HEK293T (cell line): ENCODE results near the gene PEX6.
"Not testable (repeated sequence)": the region's sequence is repeated elsewhere in the genome, so short reads cannot be mapped to it uniquely, and the experiment has no call there.

Experiments
- CTCF ChIA-PET: fragments of 350-600 bp; formaldehyde crosslinking; extraction: SDS; loops from one replicate; lab custom pipeline; 2021; ENCODE audit warnings: antibody characterized with exemption, inconsistent platforms; lab: Yijun Ruan, JAX
- POLR2A ChIA-PET: fragments of 350-600 bp; formaldehyde crosslinking; extraction: SDS; loops from one replicate; lab custom pipeline; 2020; ENCODE audit warnings: antibody characterized with exemption, inconsistent platforms; lab: Yijun Ruan, JAX
- DNase-seq: peaks from one replicate; pipeline ENCODE4 v3.0.0; 2012; ENCODE audit warnings: mixed read lengths; ENCODE audit errors: extremely low spot score
- ARNT ChIP-seq: fragments of 450-650 bp; IDR thresholded peaks from 2 replicates; pipeline ENCODE4 v1.6.1; 2017; ENCODE audit warnings: mild to moderate bottlenecking
- BHLHE40 ChIP-seq: fragments of 450-650 bp; IDR thresholded peaks from 2 replicates; pipeline ENCODE4 v1.6.1; 2016; ENCODE audit warnings: mild to moderate bottlenecking, moderate library complexity, borderline replicate concordance
- CTBP1 ChIP-seq: fragments of 450-650 bp; IDR thresholded peaks from 2 replicates; pipeline ENCODE4 v1.6.1; 2016; ENCODE audit warnings: borderline replicate concordance
- ELF4 ChIP-seq: fragments of 450-650 bp; IDR thresholded peaks from 2 replicates; pipeline ENCODE4 v1.6.1; 2017; ENCODE audit warnings: antibody characterized with exemption
- FOXA1 ChIP-seq: fragments of 450-650 bp; IDR thresholded peaks from 2 replicates; pipeline ENCODE4 v1.6.1; 2016; ENCODE audit warnings: mild to moderate bottlenecking
- FOXK2 ChIP-seq: fragments of 450-650 bp; IDR thresholded peaks from 2 replicates; pipeline ENCODE4 v1.6.1; 2016; ENCODE audit warnings: mild to moderate bottlenecking
- FOXM1 ChIP-seq: fragments of 450-650 bp; IDR thresholded peaks from 2 replicates; pipeline ENCODE4 v1.6.1; 2017; ENCODE audit warnings: mild to moderate bottlenecking, borderline replicate concordance
- HDGF ChIP-seq: fragments of 450-650 bp; IDR thresholded peaks from 2 replicates; pipeline ENCODE4 v1.6.1; 2017; ENCODE audit warnings: antibody characterized with exemption, borderline replicate concordance
- L3MBTL2 ChIP-seq: fragments of 450-650 bp; conservative IDR thresholded peaks from 2 replicates; pipeline ENCODE4 v1.6.1; 2016; ENCODE audit warnings: mild to moderate bottlenecking
- LEF1 ChIP-seq: fragments of 450-650 bp; IDR thresholded peaks from 2 replicates; pipeline ENCODE4 v1.6.1; 2017; ENCODE audit warnings: mild to moderate bottlenecking, borderline replicate concordance
- NFRKB ChIP-seq: fragments of 450-650 bp; IDR thresholded peaks from 2 replicates; pipeline ENCODE4 v1.6.1; 2016; ENCODE audit warnings: mild to moderate bottlenecking, moderate library complexity
- PKNOX1 ChIP-seq: fragments of 450-650 bp; IDR thresholded peaks from 2 replicates; pipeline ENCODE4 v1.6.1; 2016
- SP1 ChIP-seq: fragments of 450-650 bp; IDR thresholded peaks from 2 replicates; pipeline ENCODE4 v1.6.1; 2017
- SUZ12 ChIP-seq: fragments of 450-650 bp; IDR thresholded peaks from 2 replicates; pipeline ENCODE4 v1.6.1; 2016; ENCODE audit warnings: mild to moderate bottlenecking
- TARDBP ChIP-seq: fragments of 450-650 bp; IDR thresholded peaks from 2 replicates; pipeline ENCODE4 v1.6.1; 2016
- ZNF384 ChIP-seq: fragments of 450-650 bp; IDR thresholded peaks from 2 replicates; pipeline ENCODE4 v1.6.1; 2016

The PEX6 gene

GRCh38 chr6:42962502-42963178 lies 16.3 kb downstream of the PEX6 start:
- POLR2A ChIA-PET, result no interaction called here
- TF ChIP-seq ARNT (no peak), ELF4 (no peak), FOXA1 (no peak)
- DNase-seq, result no peak
- CTCF ChIA-PET, result interaction anchor here (0.7 kb wide), 1 partner anchor 13 kb away, joined by 3 read pairs; no protein-coding TSS in a partner anchor

- no peak for TF ChIP-seq L3MBTL2
- TF ChIP-seq FOXK2, result no peak
- no peak for TF ChIP-seq ZNF384
- no peak for TF ChIP-seq CTBP1
- TF ChIP-seq FOXM1, result no peak
- no peak for TF ChIP-seq PKNOX1
- POLR2A ChIA-PET, result no interaction called here
- DNase-seq, result no peak
- CTCF ChIA-PET, result no interaction called here
Observed at GRCh38 chr6:42962096-42962495, 16.9 kb downstream of the PEX6 start.

DNA sequence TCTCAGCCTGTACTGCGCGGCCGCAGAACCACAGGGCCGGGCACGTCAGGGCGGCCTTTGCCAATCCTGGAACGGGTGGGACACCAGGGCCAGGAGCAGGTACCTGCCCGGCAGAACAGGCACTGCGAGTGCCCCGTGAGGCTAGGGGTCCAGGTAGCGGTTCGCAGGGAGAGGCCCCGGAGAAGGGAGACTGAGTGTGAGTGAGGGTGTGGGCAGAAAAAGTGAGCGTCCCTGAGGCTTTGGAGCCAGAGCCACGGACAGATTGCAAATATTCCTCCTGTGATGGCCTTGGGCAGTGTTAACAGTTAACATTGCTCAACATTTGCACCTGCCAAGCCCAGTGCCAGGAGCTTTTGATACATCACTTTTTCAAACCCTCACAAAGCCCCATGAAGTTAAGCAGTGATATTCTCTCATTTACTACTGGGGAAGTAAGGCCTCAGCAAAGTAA lies 17.9 kb downstream of the PEX6 start:
- TF ChIP-seq ELF4 (no peak), NFRKB (no peak), HDGF (no peak), ARNT (no peak), LEF1 (no peak), BHLHE40 (no peak), ZNF384 (no peak), SP1 (no peak), PKNOX1 (no peak), SUZ12 (no peak), FOXK2 (no peak)
- DNase-seq, result no peak
- POLR2A ChIA-PET, result interaction anchor here (1.6 kb wide), 1 partner anchor 18 kb away, joined by 6 read pairs; the partner anchor contains the start of gene PEX6
- CTCF ChIA-PET, result interaction anchor here (0.5 to 0.6 kb wide), 2 partner anchors 493 to 961 kb away, joined by 3 read pairs; no protein-coding TSS in a partner anchor

DNA sequence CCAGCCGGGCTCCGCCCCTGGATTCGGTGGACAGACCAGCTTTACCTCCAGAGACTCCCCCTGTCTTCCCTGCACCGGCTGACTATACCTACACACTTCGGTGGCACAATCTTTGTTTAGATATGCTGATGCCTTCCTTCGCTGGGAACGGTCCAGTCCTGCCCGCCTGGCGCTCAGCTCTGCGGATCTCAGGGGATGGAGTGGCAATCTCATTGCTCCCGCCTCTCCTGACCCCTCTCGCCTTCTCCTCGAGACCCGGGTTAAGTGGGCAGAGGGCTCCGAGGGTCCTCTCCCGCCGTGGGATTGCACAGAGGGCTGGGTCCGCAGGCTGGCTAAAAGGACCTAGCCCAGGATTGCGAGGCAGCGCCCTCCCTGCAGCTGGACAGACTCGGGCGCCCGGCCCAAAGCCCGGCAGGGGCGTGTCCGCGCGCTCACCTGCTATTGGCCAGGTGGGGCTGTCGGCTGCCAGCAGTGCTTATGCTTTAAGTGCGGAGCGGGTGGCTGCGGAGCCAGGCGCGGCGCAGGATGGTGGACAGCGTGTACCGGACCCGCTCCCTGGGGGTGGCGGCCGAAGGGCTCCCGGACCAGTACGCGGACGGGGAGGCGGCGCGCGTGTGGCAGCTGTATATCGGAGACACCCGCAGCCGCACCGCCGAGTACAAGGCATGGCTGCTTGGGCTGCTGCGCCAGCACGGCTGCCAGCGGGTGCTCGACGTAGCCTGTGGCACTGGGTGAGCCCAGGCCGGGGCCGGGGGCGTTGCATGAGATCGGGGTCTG lies 18.6 kb downstream of the PEX6 start, which contains the start of gene GNMT:
TSS of gene GNMT (plus strand) at position 512 of the 777 bp plus-strand sequence. CDS start at position 526, 14 bp downstream.
- CTCF ChIA-PET, result interaction anchor here (0.5 to 0.6 kb wide), 2 partner anchors 494 to 962 kb away, joined by 3 read pairs; no protein-coding TSS in a partner anchor
- no peak for DNase-seq
- POLR2A ChIA-PET, result interaction anchor here (1.0 to 1.6 kb wide), 2 partner anchors 18 to 31 kb away, joined by 4 to 6 read pairs; partner anchors contain the start of genes CNPY3 and PEX6
- TF ChIP-seq FOXK2 (no peak), HDGF (no peak), ELF4 (no peak), TARDBP (no peak), L3MBTL2 (no peak), SUZ12 (no peak), LEF1 (no peak), SP1 (no peak), ARNT (no peak), ZNF384 (no peak), FOXA1 (no peak), PKNOX1 (no peak), BHLHE40 (no peak), FOXM1 (no peak), CTBP1 (no peak), NFRKB (no peak)

DNA sequence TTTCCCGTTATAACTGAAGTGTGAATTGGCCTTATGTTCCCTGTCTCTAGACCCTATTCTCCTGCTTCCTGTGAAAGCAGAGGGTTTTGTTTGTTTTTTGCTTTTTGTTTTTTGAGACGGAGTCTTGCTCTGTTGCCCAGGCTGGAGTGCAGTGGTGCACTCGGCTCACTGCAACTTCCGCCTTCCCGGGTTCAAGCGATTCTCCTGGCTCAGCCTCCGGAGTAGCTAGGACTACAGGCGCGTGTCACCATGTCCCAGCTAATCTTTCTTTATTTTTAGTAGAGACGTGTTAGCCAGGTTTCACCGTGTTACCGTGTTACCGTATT lies 19.1 kb downstream of the PEX6 start:
- ChIA-PET POLR2A (interaction anchor here (1.0 kb wide), 1 partner anchor 31 kb away, joined by 4 read pairs; the partner anchor contains the start of gene CNPY3), CTCF (no interaction called here)
- TF ChIP-seq TARDBP (no peak), SUZ12 (no peak), SP1 (no peak), FOXK2 (no peak), FOXA1 (no peak), ZNF384 (no peak), LEF1 (no peak), ELF4 (no peak)
- no peak for DNase-seq

DNA sequence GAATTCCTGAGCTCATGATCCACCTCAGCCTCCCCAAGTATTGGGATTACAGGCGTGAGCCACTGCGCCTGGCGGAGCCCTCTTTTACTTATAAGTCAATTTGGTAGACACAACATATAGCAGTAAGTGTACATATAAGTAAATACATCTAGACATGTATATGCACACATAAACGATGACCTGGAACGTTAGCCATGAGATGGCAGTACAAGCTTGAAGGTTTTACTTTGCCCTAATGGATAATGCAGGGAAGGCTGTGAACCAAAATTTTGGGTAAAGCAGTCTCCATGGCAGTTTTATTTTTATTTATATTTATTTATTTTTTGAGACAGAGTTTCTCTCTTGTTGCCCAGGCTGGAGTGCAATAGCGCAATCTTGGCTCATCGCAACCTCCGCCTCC lies 20.9 kb downstream of the PEX6 start:
- no peak for DNase-seq
- TF ChIP-seq CTBP1 (no peak), SUZ12 (no peak), LEF1 (no peak), L3MBTL2 (no peak), FOXM1 (no peak), SP1 (no peak), NFRKB (no peak), PKNOX1 (no peak), ARNT (no peak), HDGF (no peak), TARDBP (no peak), FOXA1 (no peak)
- CTCF ChIA-PET, result no interaction called here
- POLR2A ChIA-PET, result interaction anchor here (1.2 to 1.4 kb wide), 2 partner anchors 22 to 25 kb away, joined by 4 to 8 read pairs; partner anchors contain the start of gene PPP2R5D

DNA sequence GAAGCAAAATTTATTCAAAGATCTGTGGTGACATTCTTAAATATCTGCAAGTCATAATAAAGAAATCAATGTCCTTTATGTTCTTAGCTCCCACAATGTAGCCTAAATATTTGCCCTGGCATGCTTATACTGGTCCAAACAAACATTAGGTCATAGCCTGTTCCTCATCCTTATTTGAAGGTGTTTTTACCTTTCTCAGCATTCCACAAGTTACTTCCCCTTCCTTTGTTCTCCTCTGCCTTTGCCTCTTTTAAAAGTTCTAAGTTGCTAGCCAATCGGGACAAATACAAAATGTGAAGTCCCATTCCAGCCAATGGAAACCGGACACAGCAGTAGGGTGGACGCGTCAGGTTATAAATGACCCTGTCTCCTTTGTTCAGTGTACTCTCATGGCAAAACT lies 24.6 kb downstream of the PEX6 start:
- POLR2A ChIA-PET, DNase-seq, CTCF ChIA-PET: not testable (repeated sequence)
